LNCAP (cell line): ENCODE measurements around the gene CENPU.

Experiments used
- TF ChIP-seq, protein P1 (sequence below): fragments of 450-650 bp; IDR thresholded peaks from 2 replicates; pipeline ENCODE4 v1.5.1; 2017; ENCODE audit warnings: mild to moderate bottlenecking

CENPU gene

DNA sequence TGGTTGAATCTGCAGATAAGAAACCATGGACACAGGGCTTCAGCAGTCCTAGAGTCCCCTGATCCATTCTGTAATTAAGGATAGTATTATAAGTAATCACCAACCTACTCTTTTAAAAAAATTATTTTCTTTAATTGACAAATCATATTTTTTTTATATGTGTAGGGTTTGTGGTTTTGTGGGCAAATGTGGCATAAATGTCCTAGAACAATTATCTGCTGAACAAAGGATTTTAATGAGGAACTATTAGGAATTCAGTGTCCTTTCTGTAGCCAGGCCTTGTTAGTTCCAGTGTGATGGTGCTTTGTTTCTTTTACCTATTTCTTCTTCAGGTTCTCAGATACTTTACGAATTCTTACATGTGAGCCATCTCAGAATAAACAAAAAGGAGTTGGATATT, 52.0 kb downstream of the CENPU start:
- TF ChIP-seq, protein P1, sequence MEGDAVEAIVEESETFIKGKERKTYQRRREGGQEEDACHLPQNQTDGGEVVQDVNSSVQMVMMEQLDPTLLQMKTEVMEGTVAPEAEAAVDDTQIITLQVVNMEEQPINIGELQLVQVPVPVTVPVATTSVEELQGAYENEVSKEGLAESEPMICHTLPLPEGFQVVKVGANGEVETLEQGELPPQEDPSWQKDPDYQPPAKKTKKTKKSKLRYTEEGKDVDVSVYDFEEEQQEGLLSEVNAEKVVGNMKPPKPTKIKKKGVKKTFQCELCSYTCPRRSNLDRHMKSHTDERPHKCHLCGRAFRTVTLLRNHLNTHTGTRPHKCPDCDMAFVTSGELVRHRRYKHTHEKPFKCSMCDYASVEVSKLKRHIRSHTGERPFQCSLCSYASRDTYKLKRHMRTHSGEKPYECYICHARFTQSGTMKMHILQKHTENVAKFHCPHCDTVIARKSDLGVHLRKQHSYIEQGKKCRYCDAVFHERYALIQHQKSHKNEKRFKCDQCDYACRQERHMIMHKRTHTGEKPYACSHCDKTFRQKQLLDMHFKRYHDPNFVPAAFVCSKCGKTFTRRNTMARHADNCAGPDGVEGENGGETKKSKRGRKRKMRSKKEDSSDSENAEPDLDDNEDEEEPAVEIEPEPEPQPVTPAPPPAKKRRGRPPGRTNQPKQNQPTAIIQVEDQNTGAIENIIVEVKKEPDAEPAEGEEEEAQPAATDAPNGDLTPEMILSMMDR = no peak

DNA sequence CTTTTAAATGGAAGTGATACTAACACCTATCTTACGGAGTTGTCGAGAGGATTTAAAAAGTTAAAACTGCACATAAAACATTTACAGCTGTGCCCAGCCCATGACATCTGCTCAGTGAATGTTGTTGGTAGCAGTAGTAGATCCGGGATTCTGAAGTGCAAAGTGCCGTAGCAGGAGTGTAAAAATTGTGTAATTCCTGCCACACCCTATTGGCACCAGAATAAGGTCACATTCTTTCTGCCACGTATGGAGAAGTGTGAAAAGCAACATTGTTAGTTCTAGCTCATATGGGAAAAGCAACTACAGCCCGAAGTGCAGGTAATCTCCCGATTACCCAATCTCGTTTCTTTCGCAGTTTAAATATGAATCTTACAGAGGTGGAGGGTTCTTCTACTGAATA, 53.2 kb downstream of the CENPU start:
- TF ChIP-seq, protein P1 = no peak

DNA sequence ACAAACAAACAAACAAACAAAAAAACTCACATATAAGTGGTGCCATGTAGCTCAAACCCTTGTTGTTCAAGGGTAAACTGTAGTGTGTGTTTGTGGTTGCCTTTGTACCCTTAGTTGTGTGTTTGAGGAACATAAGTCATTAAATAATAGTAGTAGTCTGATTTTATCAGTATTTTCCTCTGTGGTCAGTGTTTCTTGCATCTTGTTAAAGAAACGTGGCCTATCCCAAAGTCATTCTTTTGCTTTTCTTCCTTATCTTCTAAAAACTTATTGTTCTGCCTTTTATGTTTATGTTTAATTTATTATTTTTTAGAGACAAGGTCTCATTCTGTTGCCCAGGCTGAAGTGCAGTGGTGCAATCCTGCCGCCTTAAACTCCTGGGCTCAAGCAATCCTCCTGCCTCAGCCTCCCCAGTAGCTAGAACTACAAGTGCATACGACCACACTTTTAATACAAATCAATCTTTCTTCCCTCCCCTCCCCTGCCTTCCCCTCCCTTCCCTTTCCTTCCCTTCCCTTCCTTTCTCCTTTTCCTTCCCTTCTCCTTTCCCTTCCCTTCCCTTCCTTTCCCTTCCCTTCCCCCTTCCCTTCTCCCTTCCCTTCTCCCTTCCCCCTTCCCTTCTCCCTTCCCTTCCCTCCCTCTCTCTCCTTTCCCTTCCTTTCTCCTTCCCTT, 57.9 kb downstream of the CENPU start:
- TF ChIP-seq, protein P1 = no peak

DNA sequence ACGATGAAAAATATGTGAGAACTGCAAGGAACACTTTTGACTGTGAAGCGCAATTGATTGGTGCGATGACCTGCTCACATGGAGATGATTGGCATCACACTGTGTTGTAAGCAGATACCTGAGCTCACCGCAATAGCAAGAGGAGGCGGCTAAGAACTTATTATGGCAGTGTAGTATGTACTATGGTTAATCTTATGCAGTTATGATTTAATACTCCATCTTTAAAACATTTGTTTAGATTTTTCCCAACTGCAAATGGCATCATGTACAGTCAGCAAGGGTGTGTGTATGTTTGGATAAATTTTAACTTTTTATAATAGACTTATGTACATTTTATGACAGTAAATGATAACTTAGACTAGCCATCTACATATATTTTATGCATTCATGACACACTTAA, 58.9 kb downstream of the CENPU start:
- TF ChIP-seq, protein P1 = no peak

DNA sequence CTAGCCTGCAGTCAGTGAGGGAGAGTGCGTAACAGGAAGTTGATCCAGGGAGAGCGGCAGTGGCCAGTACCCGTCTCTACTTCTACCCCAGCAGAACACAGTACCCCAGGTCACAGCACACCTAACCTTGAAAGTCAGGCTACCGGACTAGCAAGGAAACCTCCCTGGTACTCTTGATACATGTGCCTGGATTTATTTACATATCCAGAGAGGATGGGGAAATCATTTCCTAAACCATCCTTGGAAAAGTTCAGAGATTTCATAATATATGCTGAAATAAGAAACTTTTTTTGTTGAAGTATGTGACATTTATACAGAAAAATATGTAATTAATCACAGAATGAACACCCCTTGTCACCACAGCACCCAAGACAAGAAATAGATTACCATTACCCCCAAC, 59.9 kb downstream of the CENPU start:
- TF ChIP-seq, protein P1 = no peak

DNA sequence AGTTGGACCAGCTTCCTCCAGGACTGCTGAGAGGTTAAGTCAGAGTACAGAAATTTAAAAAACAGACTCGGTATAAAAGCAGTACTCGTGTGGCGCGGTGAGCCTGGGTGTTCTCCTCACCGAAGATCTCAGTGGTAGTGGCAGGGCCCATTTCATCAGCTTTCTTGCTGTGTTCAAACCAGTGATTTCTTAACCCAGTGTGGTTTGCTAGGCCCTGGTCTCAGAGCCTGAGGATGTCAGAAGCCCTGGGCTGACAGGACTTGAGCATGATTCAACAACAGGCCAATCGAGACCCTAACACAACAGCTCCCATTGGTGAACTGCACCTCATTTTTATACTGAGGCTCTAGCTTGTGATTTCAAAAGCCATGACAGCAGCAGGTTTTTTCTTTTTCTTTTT, 61.2 kb downstream of the CENPU start:
- TF ChIP-seq, protein P1 = no peak

DNA sequence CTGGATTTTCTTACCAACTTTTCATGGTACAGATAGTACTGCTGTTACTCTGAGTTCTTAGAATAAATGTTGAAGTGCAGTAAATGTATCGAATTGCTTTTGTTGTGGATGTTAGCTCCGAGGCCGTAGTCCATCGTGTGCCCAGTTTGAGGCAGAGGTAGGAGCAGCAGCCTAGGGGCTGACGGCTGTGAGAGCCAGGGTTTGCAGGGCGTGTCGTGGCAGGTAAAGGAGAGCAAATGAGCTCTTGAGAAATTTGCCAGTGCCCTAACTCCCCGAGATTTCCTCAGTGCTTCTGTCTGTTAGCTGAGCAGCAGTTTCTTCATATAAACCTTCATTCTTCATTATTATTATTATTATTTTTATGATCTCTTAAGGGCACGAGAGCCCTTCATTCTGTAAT, 62.8 kb downstream of the CENPU start:
- TF ChIP-seq, protein P1 = no peak

DNA sequence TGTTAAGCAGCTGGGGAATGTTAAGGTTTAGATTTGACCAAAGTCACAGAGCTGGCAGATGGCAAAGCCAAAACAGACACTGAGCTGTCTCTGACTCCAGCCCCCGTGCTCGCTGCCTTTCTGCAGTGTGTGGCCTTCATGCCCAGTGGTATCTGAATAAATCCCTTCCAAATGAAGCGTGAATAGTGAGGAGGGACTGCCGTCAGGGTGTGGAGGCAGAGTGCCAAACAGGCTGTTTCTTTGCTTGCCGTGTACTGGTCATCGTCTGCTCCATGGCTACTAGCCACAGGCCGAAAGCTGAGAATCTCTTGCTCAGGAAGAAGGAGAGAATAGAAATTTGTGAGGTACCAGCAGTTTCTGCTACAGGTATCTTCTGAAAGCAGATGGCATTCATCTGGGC, 64.6 kb downstream of the CENPU start:
- TF ChIP-seq, protein P1 = no peak
